ENCODE measurements around the gene ADAR. TPM values are rescaled to one million over a fixed set of nuclear protein-coding genes. Genes with fewer than 3 reads are reported as not detected.

ADAR gene
- total and polyA plus RNA-seq, 2 donors (not counting 3 experiments of a cell fraction or from before 2014, with no cell fraction given): 88.2 to 141 TPM

DNA sequence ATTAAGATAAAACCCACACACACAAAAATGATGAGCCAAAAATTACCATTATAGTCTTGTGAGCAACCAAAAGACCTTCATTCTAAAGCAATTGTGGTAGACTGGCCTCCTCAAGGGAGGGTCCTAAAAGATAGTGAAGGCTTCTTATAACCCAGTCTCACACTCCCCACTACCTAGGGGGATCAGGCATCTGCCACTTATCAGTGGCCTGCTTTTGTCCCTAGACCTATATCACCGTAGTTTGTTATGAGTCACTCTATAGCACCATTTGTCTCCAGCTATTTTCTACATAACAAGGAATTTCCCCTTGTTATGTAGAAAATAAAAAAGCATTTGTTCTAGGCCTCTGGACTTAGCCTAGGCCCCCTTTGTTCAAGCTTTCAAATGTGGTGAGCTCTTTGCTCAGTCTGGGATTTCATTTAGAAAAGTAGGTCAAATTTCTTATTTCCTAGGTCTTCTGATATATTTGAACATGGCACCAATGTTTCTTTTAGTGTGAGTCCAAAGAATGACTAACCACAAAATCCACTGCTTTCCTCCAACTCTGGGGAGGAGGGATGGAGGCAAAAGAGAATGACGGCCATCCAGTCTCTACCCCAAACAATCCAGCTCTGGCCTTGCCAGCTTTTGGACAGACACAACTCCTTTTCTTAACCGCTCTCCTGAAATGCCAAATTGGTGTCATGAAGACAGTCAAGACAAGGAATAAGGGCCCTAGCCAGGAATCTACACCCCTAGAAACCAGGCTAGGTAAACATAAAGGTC, 8.9 kb downstream of the ADAR start:
- Histone ChIP-seq H3K27me3 (ENCODE audit: control insufficient read depth in 2 of 2, insufficient read depth in 2 of 2, low read length in 2 of 2) (no peaks in the 10 kb centered on the region), H3K4me2 (ENCODE audit: insufficient read depth, low read length) (no peak overlapping the region), H3K9me3 (replicated peaks; ENCODE audit: control insufficient read depth, insufficient read depth, low read length) (no peaks in the 10 kb centered on the region), H3K79me2 (ENCODE audit: control insufficient read depth, insufficient read depth, low read length) (peaks cover 48% of the 10 kb centered on the region), H2AFZ (ENCODE audit: low read depth, low read length) (no peak overlapping the region), H3K4me1 (ENCODE audit: control insufficient read depth, extremely low read depth, insufficient read depth, low read length) (peaks cover 3% of the 10 kb centered on the region), H3K9ac (replicated peaks; ENCODE audit: extremely low read depth, insufficient read depth, low read length) (no peak overlapping the region), H3K36me3 (ENCODE audit: control insufficient read depth in 2 of 2, extremely low read depth in 1 of 2, insufficient read depth in 2 of 2, low read length in 2 of 2) (peaks cover 36 to 56% of the 10 kb centered on the region in 2 experiments), H4K20me1 (replicated peaks; ENCODE audit: control insufficient read depth, extremely low read depth, insufficient read depth, low read length) (no peaks in the 10 kb centered on the region), H3K27ac (ENCODE audit: insufficient read depth, low read depth, low read length) (peak overlapping the region; percentile 27), H3K9me1 (replicated peaks; ENCODE audit: control insufficient read depth, extremely low read depth, insufficient read depth, low read length) (no peaks in the 10 kb centered on the region), H3K4me3 (replicated peaks in 1 of 3; ENCODE audit: insufficient read depth in 1 of 3, low read depth in 1 of 3, low read length in 3 of 3) (no peak overlapping the region)
- TF ChIP-seq POLR2AphosphoS5 (IDR thresholded peaks at IDR 0.05; ENCODE audit: insufficient read depth, low read depth, low read length) (no peak), FOS (IDR thresholded peaks at IDR 0.05; ENCODE audit: borderline replicate concordance, insufficient read depth, low read length) (no peak), MYC (IDR thresholded peaks at IDR 0.05; ENCODE audit: low read depth, low read length) (no peak), EZH2 (IDR thresholded peaks at IDR 0.05; ENCODE audit: borderline replicate concordance, low read depth, low read length, severe bottlenecking) (no peak), GATA2 (IDR thresholded peaks at IDR 0.05; ENCODE audit: insufficient read depth, insufficient read length, low read depth, low read length) (no peak), POLR2A (IDR thresholded peaks at IDR 0.05; ENCODE audit: low read depth, low read length) (no peak), JUN (IDR thresholded peaks at IDR 0.05; ENCODE audit: borderline replicate concordance, insufficient read depth, insufficient read length, low read depth) (no peak)
- TF ChIP-seq, protein P1, sequence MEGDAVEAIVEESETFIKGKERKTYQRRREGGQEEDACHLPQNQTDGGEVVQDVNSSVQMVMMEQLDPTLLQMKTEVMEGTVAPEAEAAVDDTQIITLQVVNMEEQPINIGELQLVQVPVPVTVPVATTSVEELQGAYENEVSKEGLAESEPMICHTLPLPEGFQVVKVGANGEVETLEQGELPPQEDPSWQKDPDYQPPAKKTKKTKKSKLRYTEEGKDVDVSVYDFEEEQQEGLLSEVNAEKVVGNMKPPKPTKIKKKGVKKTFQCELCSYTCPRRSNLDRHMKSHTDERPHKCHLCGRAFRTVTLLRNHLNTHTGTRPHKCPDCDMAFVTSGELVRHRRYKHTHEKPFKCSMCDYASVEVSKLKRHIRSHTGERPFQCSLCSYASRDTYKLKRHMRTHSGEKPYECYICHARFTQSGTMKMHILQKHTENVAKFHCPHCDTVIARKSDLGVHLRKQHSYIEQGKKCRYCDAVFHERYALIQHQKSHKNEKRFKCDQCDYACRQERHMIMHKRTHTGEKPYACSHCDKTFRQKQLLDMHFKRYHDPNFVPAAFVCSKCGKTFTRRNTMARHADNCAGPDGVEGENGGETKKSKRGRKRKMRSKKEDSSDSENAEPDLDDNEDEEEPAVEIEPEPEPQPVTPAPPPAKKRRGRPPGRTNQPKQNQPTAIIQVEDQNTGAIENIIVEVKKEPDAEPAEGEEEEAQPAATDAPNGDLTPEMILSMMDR (IDR thresholded peaks at IDR 0.05; ENCODE audit: extremely low read depth in 1 of 2, insufficient read depth in 1 of 2, low read depth in 1 of 2, low read length in 2 of 2): no peak
- TF ChIP-seq, protein P2, sequence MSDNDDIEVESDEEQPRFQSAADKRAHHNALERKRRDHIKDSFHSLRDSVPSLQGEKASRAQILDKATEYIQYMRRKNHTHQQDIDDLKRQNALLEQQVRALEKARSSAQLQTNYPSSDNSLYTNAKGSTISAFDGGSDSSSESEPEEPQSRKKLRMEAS (IDR thresholded peaks at IDR 0.05; ENCODE audit: insufficient read depth, insufficient read length): no peak
- intact Hi-C loops (cut with micrococcal nuclease) (no loop called here), dilution Hi-C loops (cut with MboI; ENCODE audit: extremely low pct_ligation_motif_present, low sequenced_read_pairs) (no loop called here)
- POLR2A ChIA-PET: no interaction called here
- peak; percentile 77 for FAIRE-seq
- CTCF ChIA-PET: interaction anchor here (1.1 to 1.4 kb wide), 4 partner anchors 14 to 52 kb away, joined by 3 to 5 read pairs (median 3); no protein-coding TSS in a partner anchor
- BruUV-seq (replicated peaks): no TSS peak
- DNase-seq (ENCODE audit: low read depth, low spot score): peak; percentile 17

Measured in endothelial cell of umbilical vein (primary cell).